SK-N-SH (cell line): Measurements from ENCODE around the gene SMYD3. TPM values are rescaled to one million over a fixed set of nuclear protein-coding genes. Genes with fewer than 3 reads are reported as not detected.

Experiments
- CTCF ChIA-PET: fragments of 300-600, 350-600 bp; formaldehyde crosslinking; extraction: SDS; loops from one replicate; lab custom pipeline; 2021; lab: Yijun Ruan, JAX
- POLR2A ChIA-PET: fragments of 350-600 bp; sonication (Branson Sonifier 250); formaldehyde crosslinking; extraction: SDS; loops from one replicate; lab custom pipeline; 2020; ENCODE audit warnings: antibody characterized with exemption, inconsistent platforms; lab: Yijun Ruan, JAX
- DNase-seq: peaks from one replicate; pipeline ENCODE4 v3.0.0; 2012
- H2AFZ ChIP-seq: fragments of 200-600 bp; sonication (generic); 2 replicates; pipeline ENCODE4 v1.8.1; 2016; ENCODE audit warnings: antibody characterized with exemption, mild to moderate bottlenecking, low read depth
- H3F3A ChIP-seq: fragments of 200-600 bp; sonication (generic); replicated peaks from 2 replicates; pipeline ENCODE3; 2016; ENCODE audit warnings: antibody characterized with exemption, mild to moderate bottlenecking; ENCODE audit not compliant: insufficient read depth
- H3K27ac ChIP-seq, 2 experiments: fragments of 200-500 bp in 1 of 2; fragments of 200-600 bp in 1 of 2; sonication (Bioruptor generic) in 1 of 2; sonication (generic), shearing (Covaris generic) in 1 of 2; 2 replicates each; pipeline versions ENCODE4 v1.5.1 to v1.6.1; 2014 to 2016; ENCODE audit warnings: low read depth in 2 of 2, inconsistent platforms in 1 of 2, low read length in 1 of 2, mild to moderate bottlenecking in 1 of 2, mixed read lengths in 1 of 2
- H3K27me3 ChIP-seq: fragments of 200-600 bp; sonication (generic), shearing (Covaris generic); 2 replicates; pipeline ENCODE4 v1.6.1; 2016; ENCODE audit warnings: mixed run types; ENCODE audit not compliant: insufficient read depth
- H3K36me3 ChIP-seq, 2 experiments: fragments of 200-500 bp in 1 of 2; fragments of 200-600 bp in 1 of 2; sonication (Bioruptor generic) in 1 of 2; sonication (generic) in 1 of 2; replicated peaks in 1 of 2; 2 replicates each; pipeline versions ENCODE3 to v1.5.1; 2014 to 2016; ENCODE audit warnings: low read length in 1 of 2, mild to moderate bottlenecking in 1 of 2; ENCODE audit not compliant: insufficient read depth in 2 of 2, control insufficient read depth in 1 of 2
- H3K4me1 ChIP-seq, 2 experiments: fragments of 200-500 bp in 1 of 2; fragments of 200-600 bp in 1 of 2; sonication (Bioruptor generic) in 1 of 2; sonication (generic), shearing (Covaris generic) in 1 of 2; 2 replicates each; pipeline versions ENCODE4 v1.5.1 to v1.6.1; 2014 to 2016; ENCODE audit warnings: low read depth in 1 of 2, low read length in 1 of 2, mixed run types in 1 of 2; ENCODE audit not compliant: insufficient read depth in 2 of 2, control insufficient read depth in 1 of 2
- H3K4me2 ChIP-seq: fragments of 200-600 bp; sonication (generic), shearing (Covaris generic); 2 replicates; pipeline ENCODE4 v1.6.1; 2017; ENCODE audit warnings: mixed run types
- H3K4me3 ChIP-seq, 2 experiments: fragments of 200-500 bp in 1 of 2; fragments of 200-600 bp in 1 of 2; sonication (Bioruptor generic) in 1 of 2; sonication (generic), shearing (Covaris generic) in 1 of 2; 2 replicates each; pipeline versions ENCODE4 v1.5.1 to v1.8.1; 2014 to 2016; ENCODE audit warnings: low read depth in 2 of 2, inconsistent platforms in 1 of 2, low read length in 1 of 2, mild to moderate bottlenecking in 1 of 2, mixed read lengths in 1 of 2, moderate library complexity in 1 of 2
- H3K79me2 ChIP-seq: fragments of 200-600 bp; sonication (generic); 2 replicates; pipeline ENCODE4 v1.8.1; 2017; ENCODE audit warnings: mild to moderate bottlenecking; ENCODE audit not compliant: insufficient read depth
- H3K9ac ChIP-seq: fragments of 200-600 bp; sonication (generic); 2 replicates; pipeline ENCODE4 v1.6.1; 2017; ENCODE audit warnings: mixed run types
- H3K9me2 ChIP-seq: fragments of 200-600 bp; sonication (generic); 2 replicates; pipeline ENCODE4 v1.6.1; 2017; ENCODE audit warnings: mixed run types
- H3K9me3 ChIP-seq: fragments of 200-600 bp; sonication (generic); 2 replicates; pipeline ENCODE4 v1.6.1; 2017; ENCODE audit warnings: mixed run types, mild to moderate bottlenecking, moderate library complexity
- H4K20me1 ChIP-seq: fragments of 200-600 bp; sonication (generic); 2 replicates; pipeline ENCODE4 v1.6.1; 2017; ENCODE audit warnings: mild to moderate bottlenecking, mixed run types; ENCODE audit not compliant: insufficient read depth
- FOSL2 ChIP-seq: IDR thresholded peaks from 2 replicates; pipeline ENCODE4 v1.4.0; 2012; ENCODE audit warnings: low read depth, mild to moderate bottlenecking, moderate library complexity, borderline replicate concordance
- FOXJ3 ChIP-seq: sonication (generic); formaldehyde crosslinking; IDR thresholded peaks from 2 replicates; pipeline ENCODE4 v1.5.1; 2020; ENCODE audit warnings: mild to moderate bottlenecking, missing genetic modification reagents
- GATA2 ChIP-seq: sonication (generic); formaldehyde crosslinking; IDR thresholded peaks from 2 replicates; pipeline ENCODE4 v1.5.0; 2020; ENCODE audit warnings: mild to moderate bottlenecking, missing genetic modification reagents
- MEF2A ChIP-seq: IDR thresholded peaks from 2 replicates; pipeline ENCODE4 v1.4.0; 2012; ENCODE audit warnings: low read depth, borderline replicate concordance
- NFIC ChIP-seq: IDR thresholded peaks from 2 replicates; pipeline ENCODE4 v1.4.0; 2012; ENCODE audit warnings: borderline replicate concordance
- NRF1 ChIP-seq: IDR thresholded peaks from 2 replicates; pipeline ENCODE4 v1.6.1; 2012; ENCODE audit warnings: low read depth, mild to moderate bottlenecking, low read length
- RAD21 ChIP-seq: IDR thresholded peaks from 2 replicates; pipeline ENCODE4 v1.6.1; 2012; ENCODE audit warnings: mild to moderate bottlenecking, low read length
- SIN3A ChIP-seq: IDR thresholded peaks from 2 replicates; pipeline ENCODE4 v1.6.1; 2012; ENCODE audit warnings: low read depth, mild to moderate bottlenecking, low read length, moderate library complexity, borderline replicate concordance
- TCF12 ChIP-seq: IDR thresholded peaks from 2 replicates; pipeline ENCODE4 v1.4.0; 2012
- TEAD4 ChIP-seq: IDR thresholded peaks from 2 replicates; pipeline ENCODE4 v1.4.0; 2012; ENCODE audit warnings: mild to moderate bottlenecking, borderline replicate concordance; ENCODE audit not compliant: insufficient read depth
- USF1 ChIP-seq: IDR thresholded peaks from 2 replicates; pipeline ENCODE4 v1.4.0; 2012; ENCODE audit warnings: low read depth, borderline replicate concordance
- WGBS: methylation state at CpG from one replicate; pipeline ENCODE4 v1.1.6; 2017; ENCODE audit warnings: low lambda C conversion rate; 5-methylcytosine and 5-hydroxymethylcytosine counted together
- polyA plus RNA-seq, 3 experiments: library from polyadenylated mRNA; depleted of rRNA; stranded (reverse); fragments of >200 nt; gene quantifications; 2 replicates each; pipeline ENCODE4 v1.2.3, GENCODE V29; 2012
- TF ChIP-seq, protein P1 (sequence below): IDR thresholded peaks from 2 replicates; pipeline ENCODE4 v1.4.0; 2012; ENCODE audit warnings: low read depth, borderline replicate concordance
- TF ChIP-seq, protein P2 (sequence below): IDR thresholded peaks from 2 replicates; pipeline ENCODE4 v1.6.1; 2012; ENCODE audit warnings: mild to moderate bottlenecking, low read depth, low read length, moderate library complexity
- TF ChIP-seq, protein P3 (sequence below): IDR thresholded peaks from 2 replicates; pipeline ENCODE4; 2012

The SMYD3 gene
- polyA plus RNA-seq, 1 of the 3 experiments (the other 2 are of a cell fraction), result 31.4 TPM

DNA sequence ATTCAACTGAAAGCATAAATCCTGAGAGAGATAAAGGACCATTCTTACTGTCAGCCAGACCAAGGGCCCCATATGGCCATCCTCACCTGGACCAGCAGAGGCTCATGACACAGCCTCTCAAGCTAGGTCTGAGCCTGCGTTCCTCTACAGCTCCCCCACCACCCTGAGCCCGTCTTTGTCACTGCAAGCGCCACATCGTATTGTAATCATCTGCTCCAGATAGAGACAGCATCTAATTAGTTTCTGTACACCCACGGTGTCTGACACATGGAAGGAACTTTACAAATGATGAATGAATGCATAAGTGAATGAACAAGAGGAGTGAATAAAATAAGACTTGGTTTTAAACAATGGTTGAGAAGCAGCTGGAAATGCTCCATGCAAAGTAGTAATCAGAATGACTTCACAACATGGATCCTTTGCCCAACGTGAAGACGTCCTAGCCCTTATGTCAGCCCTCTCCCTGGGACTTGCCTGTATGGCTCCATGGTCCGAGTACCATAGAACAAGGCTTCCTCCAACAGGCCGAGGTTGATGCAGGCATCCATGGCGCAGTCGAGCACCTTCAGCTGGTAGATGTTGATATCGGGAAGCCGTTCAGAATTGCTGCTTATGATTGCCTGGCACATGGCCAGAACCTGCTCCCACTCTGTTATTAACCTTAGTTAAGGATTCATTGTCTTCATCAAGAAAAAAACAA is 648.9 kb downstream of the SMYD3 start:
- CTCF ChIA-PET, result interaction anchor here (0.7 to 3.3 kb wide), 15 partner anchors 8 to 705 kb away, joined by 3 to 22 read pairs (median 5); partner anchors contain the start of gene KIF26B
- Histone ChIP-seq H3K9me2 (no peaks in the 10 kb centered on the region), H3K36me3 (peaks cover 0 to 19% of the 10 kb centered on the region in 2 experiments), H2AFZ (no peak overlapping the region), H3K27me3 (no peaks in the 10 kb centered on the region), H4K20me1 (no peaks in the 10 kb centered on the region), H3F3A (peaks cover 21% of the 10 kb centered on the region), H3K4me3 (no peak overlapping the region), H3K27ac (peak overlapping the region; percentile 98 to 100), H3K4me2 (no peak overlapping the region)
- 96% methylated on average over 13 of the region's 13 CpGs for WGBS
- TF ChIP-seq NFIC (0 out of 2 replicates have a peak, but pooled peaks have one; percentile 24), RAD21 (peak; percentile 22; the same call in 1 of the 2 replicates)
- TF ChIP-seq, protein P1, sequence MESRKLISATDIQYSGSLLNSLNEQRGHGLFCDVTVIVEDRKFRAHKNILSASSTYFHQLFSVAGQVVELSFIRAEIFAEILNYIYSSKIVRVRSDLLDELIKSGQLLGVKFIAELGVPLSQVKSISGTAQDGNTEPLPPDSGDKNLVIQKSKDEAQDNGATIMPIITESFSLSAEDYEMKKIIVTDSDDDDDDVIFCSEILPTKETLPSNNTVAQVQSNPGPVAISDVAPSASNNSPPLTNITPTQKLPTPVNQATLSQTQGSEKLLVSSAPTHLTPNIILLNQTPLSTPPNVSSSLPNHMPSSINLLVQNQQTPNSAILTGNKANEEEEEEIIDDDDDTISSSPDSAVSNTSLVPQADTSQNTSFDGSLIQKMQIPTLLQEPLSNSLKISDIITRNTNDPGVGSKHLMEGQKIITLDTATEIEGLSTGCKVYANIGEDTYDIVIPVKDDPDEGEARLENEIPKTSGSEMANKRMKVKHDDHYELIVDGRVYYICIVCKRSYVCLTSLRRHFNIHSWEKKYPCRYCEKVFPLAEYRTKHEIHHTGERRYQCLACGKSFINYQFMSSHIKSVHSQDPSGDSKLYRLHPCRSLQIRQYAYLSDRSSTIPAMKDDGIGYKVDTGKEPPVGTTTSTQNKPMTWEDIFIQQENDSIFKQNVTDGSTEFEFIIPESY, result no peak
- TF ChIP-seq, all 33 proteins: peak for 2
- H3K9ac ChIP-seq, result 0 out of 2 replicates have a peak overlapping the region, but pooled peaks have one; percentile 63
- no peaks in the 10 kb centered on the region for H3K9me3 ChIP-seq
- H3K79me2 ChIP-seq, result no peaks in the 10 kb centered on the region
- peaks cover 34 to 52% of the 10 kb centered on the region in 2 experiments for H3K4me1 ChIP-seq
- DNase-seq, result no peak
- POLR2A ChIA-PET, result no interaction called here

DNA sequence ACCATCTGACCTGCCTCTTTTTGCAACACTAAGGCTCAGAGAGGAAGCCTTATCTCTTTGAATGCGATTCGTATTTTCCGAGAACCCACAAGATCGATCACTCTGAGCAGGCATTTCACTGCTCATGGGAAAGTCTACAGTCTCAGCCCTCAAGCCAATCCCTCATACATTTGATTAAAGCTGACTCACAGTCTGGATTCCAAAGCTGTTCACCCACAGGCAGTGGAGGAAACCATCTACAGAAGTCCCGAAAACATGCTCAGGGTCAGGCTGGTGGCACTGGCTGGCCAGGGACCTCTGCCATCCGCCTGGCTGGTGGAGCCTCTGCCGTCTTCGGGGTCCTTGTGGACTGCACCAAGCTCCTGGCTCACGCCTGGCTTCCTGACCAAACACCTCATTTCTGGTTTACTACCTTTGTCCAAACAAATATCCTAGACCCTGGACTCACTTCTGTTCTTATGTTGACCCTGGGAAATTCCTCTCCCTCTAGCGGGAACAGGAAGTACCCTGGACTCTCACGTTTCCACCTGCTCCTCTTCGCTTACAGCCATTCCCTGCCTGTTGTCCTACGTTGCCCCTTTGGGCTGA is 650.0 kb downstream of the SMYD3 start:
- H4K20me1 ChIP-seq, result no peaks in the 10 kb centered on the region
- TF ChIP-seq GATA2 (CRISPR knock-in tag), result no peak
- no peak for TF ChIP-seq FOXJ3 (CRISPR knock-in tag)
- TF ChIP-seq TEAD4, result no peak
- TF ChIP-seq NFIC, result 0 out of 2 replicates have a peak, but pooled peaks have one; percentile 11
- no peak for TF ChIP-seq NRF1
- TF ChIP-seq, protein P2, sequence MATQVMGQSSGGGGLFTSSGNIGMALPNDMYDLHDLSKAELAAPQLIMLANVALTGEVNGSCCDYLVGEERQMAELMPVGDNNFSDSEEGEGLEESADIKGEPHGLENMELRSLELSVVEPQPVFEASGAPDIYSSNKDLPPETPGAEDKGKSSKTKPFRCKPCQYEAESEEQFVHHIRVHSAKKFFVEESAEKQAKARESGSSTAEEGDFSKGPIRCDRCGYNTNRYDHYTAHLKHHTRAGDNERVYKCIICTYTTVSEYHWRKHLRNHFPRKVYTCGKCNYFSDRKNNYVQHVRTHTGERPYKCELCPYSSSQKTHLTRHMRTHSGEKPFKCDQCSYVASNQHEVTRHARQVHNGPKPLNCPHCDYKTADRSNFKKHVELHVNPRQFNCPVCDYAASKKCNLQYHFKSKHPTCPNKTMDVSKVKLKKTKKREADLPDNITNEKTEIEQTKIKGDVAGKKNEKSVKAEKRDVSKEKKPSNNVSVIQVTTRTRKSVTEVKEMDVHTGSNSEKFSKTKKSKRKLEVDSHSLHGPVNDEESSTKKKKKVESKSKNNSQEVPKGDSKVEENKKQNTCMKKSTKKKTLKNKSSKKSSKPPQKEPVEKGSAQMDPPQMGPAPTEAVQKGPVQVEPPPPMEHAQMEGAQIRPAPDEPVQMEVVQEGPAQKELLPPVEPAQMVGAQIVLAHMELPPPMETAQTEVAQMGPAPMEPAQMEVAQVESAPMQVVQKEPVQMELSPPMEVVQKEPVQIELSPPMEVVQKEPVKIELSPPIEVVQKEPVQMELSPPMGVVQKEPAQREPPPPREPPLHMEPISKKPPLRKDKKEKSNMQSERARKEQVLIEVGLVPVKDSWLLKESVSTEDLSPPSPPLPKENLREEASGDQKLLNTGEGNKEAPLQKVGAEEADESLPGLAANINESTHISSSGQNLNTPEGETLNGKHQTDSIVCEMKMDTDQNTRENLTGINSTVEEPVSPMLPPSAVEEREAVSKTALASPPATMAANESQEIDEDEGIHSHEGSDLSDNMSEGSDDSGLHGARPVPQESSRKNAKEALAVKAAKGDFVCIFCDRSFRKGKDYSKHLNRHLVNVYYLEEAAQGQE, result no peak
- TF ChIP-seq TCF12, result no peak
- peak; percentile 48; the same call in 1 of the 2 replicates for TF ChIP-seq FOSL2
- no peak for TF ChIP-seq MEF2A
- TF ChIP-seq USF1, result no peak
- TF ChIP-seq, protein P3, sequence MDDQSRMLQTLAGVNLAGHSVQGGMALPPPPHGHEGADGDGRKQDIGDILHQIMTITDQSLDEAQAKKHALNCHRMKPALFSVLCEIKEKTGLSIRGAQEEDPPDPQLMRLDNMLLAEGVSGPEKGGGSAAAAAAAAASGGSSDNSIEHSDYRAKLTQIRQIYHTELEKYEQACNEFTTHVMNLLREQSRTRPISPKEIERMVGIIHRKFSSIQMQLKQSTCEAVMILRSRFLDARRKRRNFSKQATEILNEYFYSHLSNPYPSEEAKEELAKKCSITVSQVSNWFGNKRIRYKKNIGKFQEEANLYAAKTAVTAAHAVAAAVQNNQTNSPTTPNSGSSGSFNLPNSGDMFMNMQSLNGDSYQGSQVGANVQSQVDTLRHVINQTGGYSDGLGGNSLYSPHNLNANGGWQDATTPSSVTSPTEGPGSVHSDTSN, result 0 out of 2 replicates have a peak, but pooled peaks have one; percentile 18
- no peak for TF ChIP-seq SIN3A
- 51% methylated on average over 13 of the region's 13 CpGs for WGBS
- H3K79me2 ChIP-seq, result no peaks in the 10 kb centered on the region
- peaks cover 0 to 23% of the 10 kb centered on the region in 2 experiments for H3K36me3 ChIP-seq
- no peak overlapping the region for H2AFZ ChIP-seq
- H3K4me2 ChIP-seq, result peak overlapping the region; percentile 54; the same call in 1 of the 2 replicates
- H3K9me3 ChIP-seq, result no peaks in the 10 kb centered on the region
- peak overlapping the region; percentile 64 to 98 for H3K27ac ChIP-seq
- H3K9me2 ChIP-seq, result no peaks in the 10 kb centered on the region
- no peak for DNase-seq
- H3K27me3 ChIP-seq, result no peaks in the 10 kb centered on the region
- H3K9ac ChIP-seq, result peak overlapping the region; percentile 62
- peaks cover 34 to 52% of the 10 kb centered on the region in 2 experiments for H3K4me1 ChIP-seq
- ChIA-PET CTCF (interaction anchor here (1.5 to 3.3 kb wide), 4 partner anchors 17 to 704 kb away, joined by 3 to 22 read pairs (median 16); partner anchors contain the start of gene KIF26B), POLR2A (no interaction called here)
- peaks cover 21% of the 10 kb centered on the region for H3F3A ChIP-seq
- H3K4me3 ChIP-seq, result no peak overlapping the region
